Breast epithelium (tissue), 3 donors: ENCODE measurements around the gene SLCO4C1.

Source experiments
- POLR2A ChIP-seq: fragments of 450-650 bp; IDR thresholded peaks from one replicate; pipeline ENCODE4 v1.6.1; 2016; ENCODE audit warnings: antibody characterized with exemption, mild to moderate bottlenecking, moderate library complexity
- POLR2AphosphoS5 ChIP-seq, 3 donors: sonication (generic); formaldehyde crosslinking; IDR thresholded peaks; one replicate each; pipeline ENCODE4 v1.6.1; 2017; ENCODE audit warnings: antibody characterized with exemption in 3 of 3
- TF ChIP-seq, protein P1 (sequence below), 3 donors: fragments of 450-650 bp; IDR thresholded peaks; one replicate each; pipeline ENCODE4 v1.5.1; 2016 to 2017; ENCODE audit warnings: antibody characterized with exemption in 3 of 3, mild to moderate bottlenecking in 3 of 3, moderate library complexity in 3 of 3

DNA sequence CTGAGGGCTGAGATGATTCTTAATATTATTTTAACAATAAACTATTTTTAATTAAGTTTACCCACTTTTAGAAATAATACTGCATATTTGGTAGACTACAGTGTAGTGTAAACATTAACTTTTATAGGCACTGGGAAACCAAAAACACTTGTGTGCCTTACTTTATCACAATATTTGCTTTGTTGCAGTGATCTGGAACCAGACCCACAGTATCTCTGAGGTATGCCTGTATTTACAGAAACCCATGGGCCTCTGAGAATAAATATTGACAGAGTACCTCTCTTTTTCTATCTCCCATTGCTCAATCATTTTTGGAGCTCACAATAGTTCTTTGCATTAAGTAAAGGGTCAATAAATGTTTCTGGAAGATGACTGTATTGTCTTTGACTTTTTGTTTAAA is 73.3 kb downstream of the SLCO4C1 start:
- TF ChIP-seq, protein P1, sequence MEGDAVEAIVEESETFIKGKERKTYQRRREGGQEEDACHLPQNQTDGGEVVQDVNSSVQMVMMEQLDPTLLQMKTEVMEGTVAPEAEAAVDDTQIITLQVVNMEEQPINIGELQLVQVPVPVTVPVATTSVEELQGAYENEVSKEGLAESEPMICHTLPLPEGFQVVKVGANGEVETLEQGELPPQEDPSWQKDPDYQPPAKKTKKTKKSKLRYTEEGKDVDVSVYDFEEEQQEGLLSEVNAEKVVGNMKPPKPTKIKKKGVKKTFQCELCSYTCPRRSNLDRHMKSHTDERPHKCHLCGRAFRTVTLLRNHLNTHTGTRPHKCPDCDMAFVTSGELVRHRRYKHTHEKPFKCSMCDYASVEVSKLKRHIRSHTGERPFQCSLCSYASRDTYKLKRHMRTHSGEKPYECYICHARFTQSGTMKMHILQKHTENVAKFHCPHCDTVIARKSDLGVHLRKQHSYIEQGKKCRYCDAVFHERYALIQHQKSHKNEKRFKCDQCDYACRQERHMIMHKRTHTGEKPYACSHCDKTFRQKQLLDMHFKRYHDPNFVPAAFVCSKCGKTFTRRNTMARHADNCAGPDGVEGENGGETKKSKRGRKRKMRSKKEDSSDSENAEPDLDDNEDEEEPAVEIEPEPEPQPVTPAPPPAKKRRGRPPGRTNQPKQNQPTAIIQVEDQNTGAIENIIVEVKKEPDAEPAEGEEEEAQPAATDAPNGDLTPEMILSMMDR (IDR thresholded peaks at IDR 0.05) = no peak
- TF ChIP-seq POLR2AphosphoS5 (IDR thresholded peaks at IDR 0.05) = no peak
- TF ChIP-seq POLR2A = no peak
